SK-N-SH treated with all-trans-retinoic acid at 6 μM for 48 hours (cell line): ENCODE measurements around the gene PEX26.

Experiments
- ATAC-seq: fragments of 200-7000 bp; cut with Tn5 transposase; 3 replicates; pipeline ENCODE4 v1.9.1; 2020; ENCODE audit warnings: mild to moderate bottlenecking, moderate library complexity
- BACH2 ChIP-seq: fragments of 250-450 bp; sonication (Bioruptor Pico); IDR thresholded peaks from 2 replicates; pipeline ENCODE4 v1.9.0; 2021; ENCODE audit warnings: mild to moderate bottlenecking, borderline replicate concordance
- CREB5 ChIP-seq: fragments of 250-450 bp; sonication (Bioruptor Pico); IDR thresholded peaks from 2 replicates; pipeline ENCODE4 v1.5.1; 2020; ENCODE audit warnings: low read depth, mild to moderate bottlenecking, moderate library complexity
- CSDC2 ChIP-seq: fragments of 250-450 bp; sonication (Bioruptor Pico); IDR thresholded peaks from 2 replicates; pipeline ENCODE4 v1.5.0; 2020; ENCODE audit warnings: mild to moderate bottlenecking, moderate library complexity
- CSRNP3 ChIP-seq: fragments of 250-450 bp; sonication (Bioruptor Pico); IDR thresholded peaks from 2 replicates; pipeline ENCODE4 v1.5.1; 2021; ENCODE audit warnings: mild to moderate bottlenecking, moderate library complexity
- ISL1 ChIP-seq: fragments of 250-450 bp; sonication (Bioruptor Pico); IDR thresholded peaks from 2 replicates; pipeline ENCODE4 v2.1.2; 2022; ENCODE audit warnings: mild to moderate bottlenecking, moderate library complexity
- OSR1 ChIP-seq: fragments of 250-450 bp; sonication (Bioruptor Pico); IDR thresholded peaks from 2 replicates; pipeline ENCODE4 v1.8.0; 2022; ENCODE audit warnings: moderate library complexity, mild to moderate bottlenecking, inconsistent platforms
- PATZ1 ChIP-seq: fragments of 250-450 bp; sonication (Bioruptor Pico); IDR thresholded peaks from 2 replicates; pipeline ENCODE4 v1.8.0; 2020; ENCODE audit warnings: mild to moderate bottlenecking, moderate library complexity, borderline replicate concordance
- POU6F1 ChIP-seq: fragments of 250-450 bp; sonication (Bioruptor Pico); IDR thresholded peaks from 2 replicates; pipeline ENCODE4 v1.8.0; 2021; ENCODE audit warnings: low read depth, mild to moderate bottlenecking, moderate library complexity, borderline replicate concordance
- PPARA ChIP-seq: fragments of 250-450 bp; sonication (Bioruptor Pico); IDR thresholded peaks from 2 replicates; pipeline ENCODE4 v1.5.0; 2020; ENCODE audit warnings: mild to moderate bottlenecking, borderline replicate concordance
- RARB ChIP-seq: fragments of 250-450 bp; sonication (Bioruptor Pico); IDR thresholded peaks from 2 replicates; pipeline ENCODE4 v1.8.0; 2021; ENCODE audit warnings: mild to moderate bottlenecking, moderate library complexity
- SNAI2 ChIP-seq: fragments of 250-450 bp; sonication (Bioruptor Pico); IDR thresholded peaks from 2 replicates; pipeline ENCODE4 v1.5.0; 2020; ENCODE audit warnings: mild to moderate bottlenecking, moderate library complexity
- TCF4 ChIP-seq: fragments of 250-450 bp; sonication (Bioruptor Pico); IDR thresholded peaks from 2 replicates; pipeline ENCODE4 v1.8.0; 2021; ENCODE audit warnings: mild to moderate bottlenecking, moderate library complexity, borderline replicate concordance
- TOX ChIP-seq: fragments of 250-450 bp; sonication (Bioruptor Pico); IDR thresholded peaks from 2 replicates; pipeline ENCODE4 v1.8.0; 2021; ENCODE audit warnings: mild to moderate bottlenecking, moderate library complexity, borderline replicate concordance
- TSHZ2 ChIP-seq: fragments of 250-450 bp; sonication (Bioruptor Pico); IDR thresholded peaks from 2 replicates; pipeline ENCODE4 v1.5.0; 2020; ENCODE audit warnings: mild to moderate bottlenecking, moderate library complexity
- ZC3H10 ChIP-seq: fragments of 250-450 bp; sonication (Bioruptor Pico); IDR thresholded peaks from 2 replicates; pipeline ENCODE4 v1.5.1; 2021; ENCODE audit warnings: mild to moderate bottlenecking, moderate library complexity
- ZFP3 ChIP-seq: fragments of 250-450 bp; sonication (Bioruptor Pico); IDR thresholded peaks from 2 replicates; pipeline ENCODE4 v1.5.0; 2020; ENCODE audit warnings: mild to moderate bottlenecking, moderate library complexity
- ZFP30 ChIP-seq: fragments of 450-650 bp; formaldehyde crosslinking; IDR thresholded peaks from 2 replicates; pipeline ENCODE4 v1.5.0; 2022; ENCODE audit warnings: mild to moderate bottlenecking, moderate library complexity
- ZNF565 ChIP-seq: fragments of 450-650 bp; formaldehyde crosslinking; conservative IDR thresholded peaks from 2 replicates; pipeline ENCODE4 v1.5.0; 2020; ENCODE audit warnings: low read depth, mild to moderate bottlenecking, moderate library complexity
- ZNF70 ChIP-seq: fragments of 450-650 bp; formaldehyde crosslinking; IDR thresholded peaks from 2 replicates; pipeline ENCODE4 v1.5.0; 2020; ENCODE audit warnings: mild to moderate bottlenecking, moderate library complexity

The PEX26 gene

GRCh38 chr22:18068381-18068988 lies 9.3 kb upstream of the PEX26 start (continued):
- TF ChIP-seq CREB5 (no peak), CSRNP3 (CRISPR knock-in tag) (no peak), ZFP30 (CRISPR knock-in tag) (no peak)

- no peak for ATAC-seq
- TF ChIP-seq ZFP3 = no peak
- TF ChIP-seq ZFP30 (CRISPR knock-in tag) = no peak
- TF ChIP-seq TCF4 (CRISPR knock-in tag) = no peak
- no peak for TF ChIP-seq CSDC2 (CRISPR knock-in tag)
- no peak for TF ChIP-seq POU6F1
- no peak for TF ChIP-seq ZC3H10
- no peak for TF ChIP-seq TOX (CRISPR knock-in tag)
- TF ChIP-seq CREB5 = no peak
- TF ChIP-seq SNAI2 (CRISPR knock-in tag) = no peak
- TF ChIP-seq TSHZ2 (CRISPR knock-in tag) = no peak
- TF ChIP-seq, all 23 proteins: peak for 0
Observed at GRCh38 chr22:18069041-18069440, 8.7 kb upstream of the PEX26 start.

- TF ChIP-seq TCF4 (CRISPR knock-in tag) (no peak), ZC3H10 (no peak), BACH2 (CRISPR knock-in tag) (no peak), ISL1 (CRISPR knock-in tag) (no peak), TOX (CRISPR knock-in tag) (no peak), TSHZ2 (CRISPR knock-in tag) (no peak)
- no peak for ATAC-seq
Observed at GRCh38 chr22:18070041-18070440, 7.7 kb upstream of the PEX26 start.

- no peak for ATAC-seq
- TF ChIP-seq CSDC2 (CRISPR knock-in tag) (no peak), RARB (CRISPR knock-in tag) (no peak), ZNF70 (CRISPR knock-in tag) (no peak), ZNF565 (CRISPR knock-in tag) (no peak), TOX (CRISPR knock-in tag) (no peak), PATZ1 (CRISPR knock-in tag) (no peak), OSR1 (no peak), PPARA (CRISPR knock-in tag) (no peak)
Observed at GRCh38 chr22:18070556-18071306, 7.1 kb upstream of the PEX26 start.
